ENCODE results near the gene BAIAP2.

DNA sequence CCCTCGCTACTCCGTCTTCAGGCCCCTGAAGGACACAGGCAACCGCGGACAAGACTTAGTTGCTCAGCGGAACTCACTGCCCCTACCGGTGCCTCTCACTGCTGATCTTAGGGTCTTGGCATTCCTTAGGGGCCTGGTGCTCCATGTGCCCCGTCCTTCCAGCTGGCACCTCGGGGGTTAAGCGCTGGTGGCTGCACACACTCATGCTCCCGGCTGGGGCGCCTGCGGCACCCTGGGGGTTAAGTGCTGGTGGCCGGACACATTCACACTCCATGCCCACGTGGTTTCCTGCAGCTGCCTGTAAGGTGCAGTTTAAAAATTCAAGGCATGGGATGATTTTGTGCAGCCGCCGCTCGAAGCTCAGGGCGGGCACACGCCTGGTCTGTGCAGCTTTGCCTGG, 45.1 kb downstream of the BAIAP2 start:
- TF ChIP-seq CTCF (IDR thresholded peaks at IDR 0.05; ENCODE audit: insufficient read depth, low read depth, low read length) (no peak), EZH2 (IDR thresholded peaks at IDR 0.05; ENCODE audit: insufficient read depth, low read length) (no peak)
